Ascending aorta (tissue), 2 donors: Measurements from ENCODE around the gene ADCYAP1. TPM values are rescaled to one million over a fixed set of nuclear protein-coding genes. Genes with fewer than 3 reads are reported as not detected.
"Not testable (repeated sequence)": the region's sequence is repeated elsewhere in the genome, so short reads cannot be mapped to it uniquely, and the experiment has no call there.

Experiments
- DNase-seq, 2 donors: peaks; one replicate each; pipeline ENCODE4 v3.0.0-alpha.2; 2019; ENCODE audit warnings: low spot score in 2 of 2
- H3K27ac ChIP-seq, 2 donors: fragments of 200-600 bp; sonication (generic); one replicate each; pipeline ENCODE4 v1.5.1; 2016 to 2017; ENCODE audit warnings: mild to moderate bottlenecking in 1 of 2
- H3K27me3 ChIP-seq: fragments of 200-600 bp; sonication (generic); one replicate; pipeline ENCODE4 v1.5.1; 2017
- H3K36me3 ChIP-seq, 2 donors: fragments of 200-600 bp; sonication (generic); one replicate each; pipeline ENCODE4 v1.5.1; 2016
- H3K4me1 ChIP-seq, 2 donors: fragments of 200-600 bp; sonication (generic); one replicate each; pipeline ENCODE4 v1.5.1; 2016 to 2017; ENCODE audit warnings: mild to moderate bottlenecking in 1 of 2
- H3K4me3 ChIP-seq, 2 donors: fragments of 200-600 bp; sonication (generic); one replicate each; pipeline ENCODE4 v1.5.1; 2016 to 2017; ENCODE audit warnings: mild to moderate bottlenecking in 1 of 2
- H3K9me3 ChIP-seq, 2 donors: fragments of 200-600 bp; sonication (generic); one replicate each; pipeline ENCODE4 v1.5.1; 2016
- CTCF ChIP-seq, 3 experiments: fragments of 200-600 bp in 2 of 3; fragments of 450-650 bp in 1 of 3; sonication (generic) in 2 of 3; IDR thresholded peaks; one replicate each; pipeline ENCODE4 v1.5.1; 2016 to 2019; ENCODE audit warnings: antibody characterized with exemption in 3 of 3, mild to moderate bottlenecking in 1 of 3, moderate library complexity in 1 of 3
- intact Hi-C: fragments of 100-400 bp; cut with DNase I; formaldehyde crosslinking; loops from one replicate; pipeline ENCODE4 v1.15.1; 2023
- total RNA-seq: library from RNA; depleted of rRNA; stranded (reverse); fragments of >200 nt; gene quantifications from one replicate; pipeline ENCODE4 v1.1.0, GENCODE V29; 2016

The ADCYAP1 gene
- not detected for total RNA-seq

- Histone ChIP-seq H3K4me1 (peaks cover 25 to 32% of the 10 kb centered on the region in 2 donors), H3K4me3 (peak within 1 kb of the TSS in 1 of 2 donors; percentile 20), H3K9me3 (no peaks in the 10 kb centered on the region), H3K27me3 (peaks cover 50% of the 10 kb centered on the region), H3K27ac (no peak within 1 kb of the TSS), H3K36me3 (no peaks in the 10 kb centered on the region)
- no peak for TF ChIP-seq CTCF (IDR thresholded peaks at IDR 0.05)
- DNase-seq = no peak
- intact Hi-C loops = loop anchor here (5.0 kb wide), 1 partner anchor 58 kb away; no protein-coding TSS in a partner anchor
Observed at GRCh38 chr18:904218-905090, at the start of gene ADCYAP1. Gene ADCYAP1 (plus strand): TSS chr18:904871. CDS start chr18:905387, 516 bp downstream.

- no peak overlapping the region for H3K27ac ChIP-seq
- H3K4me1 ChIP-seq = no peaks in the 10 kb centered on the region
- no peak for DNase-seq
- H3K27me3 ChIP-seq = no peaks in the 10 kb centered on the region
- H3K36me3 ChIP-seq = no peaks in the 10 kb centered on the region
- no peak overlapping the region for H3K4me3 ChIP-seq
- no peak for TF ChIP-seq CTCF (IDR thresholded peaks at IDR 0.05)
- intact Hi-C loops = no loop called here
- H3K9me3 ChIP-seq = no peaks in the 10 kb centered on the region
Observed at GRCh38 chr18:857986-858385, 46.7 kb upstream of the ADCYAP1 start.

GRCh38 chr18:864872-865273 lies 39.8 kb upstream of the ADCYAP1 start:
- Histone ChIP-seq H3K9me3 (no peaks in the 10 kb centered on the region), H3K4me3 (no peak overlapping the region), H3K4me1 (no peaks in the 10 kb centered on the region), H3K36me3 (no peaks in the 10 kb centered on the region), H3K27ac (no peak overlapping the region), H3K27me3 (no peaks in the 10 kb centered on the region)
- intact Hi-C loops = loop anchor here (2.0 to 10.0 kb wide), 3 partner anchors 98 to 1680 kb away; no protein-coding TSS in a partner anchor
- peak; percentile 90 to 97 (median 96) for TF ChIP-seq CTCF (IDR thresholded peaks at IDR 0.05)
- peak in 1 of 2 donors; percentile 79 for DNase-seq

- H3K27me3 ChIP-seq = no peaks in the 10 kb centered on the region
- no peaks in the 10 kb centered on the region for H3K4me1 ChIP-seq
- no peak overlapping the region for H3K27ac ChIP-seq
- no peaks in the 10 kb centered on the region for H3K36me3 ChIP-seq
- no peaks in the 10 kb centered on the region for H3K9me3 ChIP-seq
- no peak overlapping the region for H3K4me3 ChIP-seq
- no peak for TF ChIP-seq CTCF (IDR thresholded peaks at IDR 0.05)
- intact Hi-C loops = loop anchor here (10.0 kb wide), 2 partner anchors 348 to 1678 kb away; no protein-coding TSS in a partner anchor
- DNase-seq = no peak
Observed at GRCh38 chr18:867257-867656, 37.4 kb upstream of the ADCYAP1 start.

GRCh38 chr18:873426-873825 lies 31.2 kb upstream of the ADCYAP1 start:
- DNase-seq, H3K27ac ChIP-seq, intact Hi-C loops, H3K36me3 ChIP-seq, H3K4me3 ChIP-seq, H3K27me3 ChIP-seq, H3K9me3 ChIP-seq, H3K4me1 ChIP-seq: not testable (repeated sequence)

- Histone ChIP-seq H3K27ac (no peak overlapping the region), H3K27me3 (no peaks in the 10 kb centered on the region), H3K9me3 (no peaks in the 10 kb centered on the region), H3K4me3 (no peak overlapping the region), H3K36me3 (no peaks in the 10 kb centered on the region), H3K4me1 (no peaks in the 10 kb centered on the region)
- intact Hi-C loops = no loop called here
- TF ChIP-seq CTCF (IDR thresholded peaks at IDR 0.05) = no peak
- no peak for DNase-seq
Observed at GRCh38 chr18:875912-876311, 28.8 kb upstream of the ADCYAP1 start.
